Breast epithelium (tissue), 4 donors: ENCODE data around the gene JMJD1C. TPM values are rescaled to one million over a fixed set of nuclear protein-coding genes. Genes with fewer than 3 reads are reported as not detected.

ENCODE experiments used
- DNase-seq, 2 donors: peaks; one replicate each; pipeline ENCODE4 v3.0.0-alpha.2; 2019; ENCODE audit warnings: low spot score in 2 of 2
- H3K27ac ChIP-seq, 2 donors: fragments of 200-600 bp; sonication (generic) in 1 of 2; one replicate each; pipeline ENCODE4 v1.5.1; 2016 to 2019; ENCODE audit warnings: mild to moderate bottlenecking in 1 of 2
- H3K27me3 ChIP-seq, 2 donors: fragments of 200-600 bp; sonication (generic) in 1 of 2; one replicate each; pipeline versions ENCODE4 v1.5.1 to v1.6.0; 2017 to 2019; ENCODE audit warnings: control low read depth in 1 of 2, mild to moderate bottlenecking in 1 of 2
- H3K36me3 ChIP-seq: fragments of 200-600 bp; one replicate; pipeline ENCODE4 v1.5.1; 2019
- H3K4me1 ChIP-seq, 2 donors: fragments of 200-600 bp; sonication (generic); one replicate each; pipeline ENCODE4 v1.5.1; 2016 to 2019; ENCODE audit warnings: control low read depth in 1 of 2
- H3K4me3 ChIP-seq, 3 donors: fragments of 200-600 bp; sonication (generic); 1 replicate in 2 of 3; 2 replicates in 1 of 3; pipeline ENCODE4 v1.5.1; 2016 to 2019; ENCODE audit warnings: mild to moderate bottlenecking in 3 of 3, moderate library complexity in 2 of 3
- H3K9me3 ChIP-seq, 2 donors: fragments of 200-600 bp; sonication (generic) in 1 of 2; one replicate each; pipeline ENCODE4 v1.5.1; 2016 to 2019; ENCODE audit warnings: control low read depth in 1 of 2
- CTCF ChIP-seq, 3 donors: fragments of 450-650 bp; IDR thresholded peaks; one replicate each; pipeline ENCODE4 v1.5.1; 2016 to 2017; ENCODE audit warnings: antibody characterized with exemption in 3 of 3, mild to moderate bottlenecking in 3 of 3, moderate library complexity in 3 of 3
- POLR2A ChIP-seq: fragments of 450-650 bp; IDR thresholded peaks from one replicate; pipeline ENCODE4 v1.6.1; 2016; ENCODE audit warnings: antibody characterized with exemption, mild to moderate bottlenecking, moderate library complexity
- POLR2AphosphoS5 ChIP-seq, 3 donors: sonication (generic); formaldehyde crosslinking; IDR thresholded peaks; one replicate each; pipeline ENCODE4 v1.6.1; 2017; ENCODE audit warnings: antibody characterized with exemption in 3 of 3
- intact Hi-C: fragments of 100-400 bp; cut with DNase I; formaldehyde crosslinking; loops from one replicate; pipeline ENCODE4 v1.15.1; 2023; ENCODE audit warnings: low total_unique reads
- total RNA-seq, 3 donors: library from RNA; depleted of rRNA; stranded (reverse); fragments of >200 nt; gene quantifications; one replicate each; pipeline ENCODE4 v1.1.0, GENCODE V29; 2016

The JMJD1C gene
- total RNA-seq, 3 donors from 2014 or later = 134 to 327 (median 162) TPM

- H3K4me3 ChIP-seq = no peak overlapping the region
- no peak for DNase-seq
- no peaks in the 10 kb centered on the region for H3K27me3 ChIP-seq
- peaks cover 0 to 4% of the 10 kb centered on the region in 2 donors for H3K4me1 ChIP-seq
- TF ChIP-seq POLR2AphosphoS5 (IDR thresholded peaks at IDR 0.05) (no peak), CTCF (IDR thresholded peaks at IDR 0.05) (no peak), POLR2A (no peak)
- H3K9me3 ChIP-seq = no peaks in the 10 kb centered on the region
- intact Hi-C loops = no loop called here
- no peak overlapping the region for H3K27ac ChIP-seq
- no peaks in the 10 kb centered on the region for H3K36me3 ChIP-seq
These were observed 246.0 kb downstream of the JMJD1C start for GRCh38 chr10:63219749-63220148.

- no peaks in the 10 kb centered on the region for H3K27me3 ChIP-seq
- H3K4me1 ChIP-seq = peaks cover 0 to 2% of the 10 kb centered on the region in 2 donors
- no peak overlapping the region for H3K4me3 ChIP-seq
- H3K36me3 ChIP-seq = no peaks in the 10 kb centered on the region
- H3K27ac ChIP-seq = no peak overlapping the region
- no peak for DNase-seq
- no peaks in the 10 kb centered on the region for H3K9me3 ChIP-seq
- TF ChIP-seq CTCF (IDR thresholded peaks at IDR 0.05) (peak; percentile 78), POLR2AphosphoS5 (IDR thresholded peaks at IDR 0.05) (no peak)
- intact Hi-C loops = no loop called here
These were observed 248.6 kb downstream of the JMJD1C start for GRCh38 chr10:63217120-63217605.

- Histone ChIP-seq H3K27me3 (no peaks in the 10 kb centered on the region), H3K27ac (no peak overlapping the region), H3K9me3 (no peaks in the 10 kb centered on the region), H3K36me3 (no peaks in the 10 kb centered on the region), H3K4me1 (no peaks in the 10 kb centered on the region), H3K4me3 (no peak overlapping the region)
- DNase-seq = no peak
- TF ChIP-seq CTCF (IDR thresholded peaks at IDR 0.05) (no peak), POLR2AphosphoS5 (IDR thresholded peaks at IDR 0.05) (no peak), POLR2A (no peak)
- intact Hi-C loops = no loop called here
These were observed 251.2 kb downstream of the JMJD1C start for GRCh38 chr10:63214571-63214970.

GRCh38 chr10:63213489-63213888, 252.3 kb downstream of the JMJD1C start:
- Histone ChIP-seq H3K27ac (peak overlapping the region in 1 of 2 donors; percentile 45), H3K4me3 (no peak overlapping the region), H3K36me3 (no peaks in the 10 kb centered on the region), H3K4me1 (no peaks in the 10 kb centered on the region), H3K27me3 (no peaks in the 10 kb centered on the region), H3K9me3 (no peaks in the 10 kb centered on the region)
- no peak for DNase-seq
- no peak for TF ChIP-seq POLR2A
- TF ChIP-seq POLR2AphosphoS5 (IDR thresholded peaks at IDR 0.05) = peak in 1 of 3 donors; percentile 54
- intact Hi-C loops = no loop called here

- intact Hi-C loops = no loop called here
These were observed 255.1 kb downstream of the JMJD1C start for GRCh38 chr10:63210611-63211196.

More at GRCh38 chr10:63210611-63211196, 255.1 kb downstream of the JMJD1C start:
- peaks cover 0 to 16% of the 10 kb centered on the region in 2 donors for H3K4me1 ChIP-seq
- TF ChIP-seq POLR2A (no peak), CTCF (IDR thresholded peaks at IDR 0.05) (no peak), POLR2AphosphoS5 (IDR thresholded peaks at IDR 0.05) (no peak)
- no peaks in the 10 kb centered on the region for H3K9me3 ChIP-seq
- no peaks in the 10 kb centered on the region for H3K36me3 ChIP-seq
- no peak overlapping the region for H3K4me3 ChIP-seq
- H3K27me3 ChIP-seq = no peaks in the 10 kb centered on the region
- no peak overlapping the region for H3K27ac ChIP-seq
- no peak for DNase-seq
